Activated T-helper 2 cell treated with anti-CD3 and anti-CD28 coated beads, Interferon-gamma antibody, Interleukin-2, Interleukin-4, amounts not matched to agents 10 μg/mL and 5 μg/mL and 100 μg/mL, durations not matched to agents 14 hours and 24 hours and 36 hours (primary cell): ENCODE measurements around the gene DPYSL5. TPM values are rescaled to one million over a fixed set of nuclear protein-coding genes. Genes with fewer than 3 reads are reported as not detected.

Experiments
- DNase-seq: peaks from one replicate; pipeline ENCODE4 v3.0.0; 2021; ENCODE audit warnings: low spot score
- H3K27ac Mint-ChIP-seq: one replicate; pipeline ENCODE4 v1.8.0; 2021; ENCODE audit warnings: mixed read lengths
- H3K27me3 Mint-ChIP-seq: one replicate; pipeline ENCODE4 v1.8.0; 2021; ENCODE audit warnings: low read depth, mixed read lengths
- H3K36me3 Mint-ChIP-seq: one replicate; pipeline ENCODE4 v1.8.0; 2021; ENCODE audit warnings: low read depth, mixed read lengths
- H3K4me1 Mint-ChIP-seq: one replicate; pipeline ENCODE4 v1.8.0; 2021; ENCODE audit warnings: low read depth, mixed read lengths
- H3K4me3 Mint-ChIP-seq: one replicate; pipeline ENCODE4 v1.8.0; 2021; ENCODE audit warnings: low read depth, mild to moderate bottlenecking, moderate library complexity, mixed read lengths
- H3K9me3 Mint-ChIP-seq: one replicate; pipeline ENCODE4 v1.8.0; 2021; ENCODE audit warnings: mixed read lengths
- intact Hi-C: fragments of 100-400 bp; cut with micrococcal nuclease; formaldehyde crosslinking; loops from one replicate; pipeline ENCODE4 v1.15.1; 2023
- total RNA-seq: library from RNA; stranded (reverse); gene quantifications from 2 replicates; pipeline ENCODE4 v1.2.3, GENCODE V29; 2022

The DPYSL5 gene
- total RNA-seq, 1 donor from 2014 or later: not detected

DNA sequence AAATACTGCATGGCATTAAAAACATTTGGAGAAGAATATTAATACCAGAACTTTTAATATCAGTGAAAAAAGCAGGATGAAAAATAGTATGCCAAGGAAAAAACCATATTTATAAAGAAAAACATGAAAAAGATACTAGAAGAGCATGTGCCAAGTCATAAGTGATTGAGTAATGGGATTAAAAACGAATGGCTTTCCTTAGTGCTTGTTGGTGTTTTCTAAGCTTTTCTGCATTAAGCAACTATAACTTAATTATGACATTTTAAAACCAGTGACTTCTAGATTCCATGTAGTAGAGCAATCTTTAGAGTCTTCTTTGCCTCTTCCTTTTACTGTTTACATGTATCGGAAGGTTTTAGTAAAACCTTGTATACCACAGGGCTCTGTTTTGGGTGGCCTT lies 129.1 kb downstream of the DPYSL5 start:
- Mint-ChIP-seq H3K4me3 (no peak overlapping the region), H3K9me3 (no peaks in the 10 kb centered on the region), H3K27me3 (peaks cover 49% of the 10 kb centered on the region), H3K4me1 (no peaks in the 10 kb centered on the region), H3K36me3 (no peaks in the 10 kb centered on the region), H3K27ac (no peak overlapping the region)
- intact Hi-C loops: no loop called here
- DNase-seq: no peak

DNA sequence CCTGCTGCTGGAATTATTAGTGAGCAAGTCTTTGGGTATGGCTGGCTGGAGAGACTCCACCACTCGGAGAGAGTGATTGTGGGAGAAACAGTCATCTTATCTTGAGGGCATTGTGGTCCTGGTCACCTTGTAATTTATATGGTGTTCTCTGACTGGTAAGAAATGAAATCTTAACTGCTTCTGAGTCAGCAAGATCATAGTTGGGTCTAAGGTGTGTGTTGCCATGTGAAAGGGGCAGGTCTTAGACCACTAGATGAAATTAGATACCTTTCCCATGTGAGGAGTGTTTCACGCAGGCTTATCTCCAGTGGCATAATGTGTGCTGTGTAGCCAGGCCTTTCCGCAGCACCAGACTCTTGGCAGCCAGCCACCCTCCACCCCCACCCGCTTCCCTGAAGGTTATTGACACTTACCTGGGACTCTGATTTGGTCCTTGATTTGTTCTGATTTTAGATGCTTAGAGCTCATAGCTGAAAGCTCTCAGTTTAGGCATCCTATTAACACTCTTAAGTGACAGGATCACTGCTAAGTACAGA lies 130.2 kb downstream of the DPYSL5 start:
- no peak overlapping the region for H3K27ac Mint-ChIP-seq
- no peaks in the 10 kb centered on the region for H3K4me1 Mint-ChIP-seq
- DNase-seq: no peak
- intact Hi-C loops: no loop called here
- H3K4me3 Mint-ChIP-seq: no peak overlapping the region
- no peaks in the 10 kb centered on the region for H3K9me3 Mint-ChIP-seq
- no peaks in the 10 kb centered on the region for H3K36me3 Mint-ChIP-seq
- H3K27me3 Mint-ChIP-seq: peaks cover 38% of the 10 kb centered on the region

DNA sequence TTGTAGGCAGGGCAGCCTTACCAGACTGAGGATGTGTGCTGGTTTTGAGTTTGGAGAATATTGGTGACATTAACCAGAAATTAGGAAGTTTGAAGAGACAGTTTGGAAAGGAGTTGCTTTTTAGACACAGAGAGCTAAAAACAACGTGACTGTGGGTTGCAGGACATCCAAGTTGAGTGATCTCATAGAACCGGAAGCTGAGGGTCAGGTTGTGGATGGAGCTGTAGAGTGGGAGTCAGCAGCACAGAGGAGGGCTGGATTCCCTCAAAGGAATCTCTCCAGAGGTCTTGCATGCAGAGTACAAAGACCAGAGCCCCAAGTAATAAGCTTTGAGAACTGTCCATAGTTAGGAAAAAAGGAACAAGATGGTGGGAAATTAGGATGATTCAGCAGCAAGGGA lies 131.8 kb downstream of the DPYSL5 start:
- Mint-ChIP-seq H3K9me3 (no peaks in the 10 kb centered on the region), H3K27ac (no peak overlapping the region), H3K4me1 (no peaks in the 10 kb centered on the region), H3K36me3 (no peaks in the 10 kb centered on the region), H3K27me3 (peaks cover 29% of the 10 kb centered on the region), H3K4me3 (no peak overlapping the region)
- no peak for DNase-seq
- intact Hi-C loops: no loop called here

DNA sequence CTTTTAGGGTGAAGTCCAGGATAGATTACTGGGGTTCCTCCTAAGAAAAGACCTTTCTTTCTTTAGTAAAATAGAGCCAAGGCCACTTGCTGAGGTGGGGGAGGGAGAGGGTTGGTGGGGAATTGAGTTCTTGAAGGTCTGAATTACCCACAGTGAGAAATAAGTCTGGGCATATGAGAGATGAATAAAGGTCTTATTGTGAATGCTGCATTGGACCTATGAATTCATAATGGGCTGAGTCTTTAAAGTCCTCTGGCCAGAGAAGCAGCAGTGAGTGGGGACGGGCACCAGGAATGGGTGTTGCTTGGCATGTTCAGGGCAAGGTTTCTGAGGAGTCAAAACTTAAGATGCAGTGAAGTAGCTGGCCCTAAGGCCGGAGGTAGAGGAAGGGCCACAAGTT lies 133.0 kb downstream of the DPYSL5 start:
- Mint-ChIP-seq H3K9me3 (no peaks in the 10 kb centered on the region), H3K27ac (no peak overlapping the region), H3K27me3 (peaks cover 21% of the 10 kb centered on the region), H3K36me3 (no peaks in the 10 kb centered on the region), H3K4me1 (no peaks in the 10 kb centered on the region), H3K4me3 (no peak overlapping the region)
- DNase-seq: no peak
- intact Hi-C loops: no loop called here

DNA sequence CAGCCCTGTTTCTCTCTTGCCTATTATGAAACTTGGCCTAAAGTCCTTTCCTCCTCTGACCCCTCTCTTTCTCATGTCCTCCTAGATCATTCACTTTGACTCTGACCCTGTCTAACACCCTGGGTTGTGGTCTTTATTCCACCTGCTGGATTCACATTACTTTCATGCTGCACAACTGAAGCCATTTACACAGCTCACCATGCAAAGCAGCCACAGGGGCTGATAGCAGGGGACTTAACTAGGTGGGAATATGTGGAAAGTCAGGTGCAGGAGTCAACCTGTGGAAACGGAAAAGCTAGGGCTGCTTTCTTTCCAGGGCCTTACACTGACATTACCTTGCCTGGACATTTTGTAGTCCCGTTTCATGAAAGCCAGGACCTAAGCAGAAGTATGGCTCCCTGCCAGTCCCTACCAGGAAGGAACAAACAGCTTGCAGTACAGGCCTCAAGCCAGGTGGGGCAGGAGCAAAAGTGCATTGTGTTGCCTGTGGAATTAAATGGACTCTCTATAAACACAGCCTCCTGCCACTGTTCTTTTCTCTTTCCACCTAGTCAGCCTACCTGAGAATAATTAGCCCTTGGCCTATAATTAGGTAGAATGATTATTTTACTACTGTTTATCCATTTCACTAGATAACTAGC lies 134.3 kb downstream of the DPYSL5 start:
- intact Hi-C loops: no loop called here
- no peak overlapping the region for H3K27ac Mint-ChIP-seq
- no peaks in the 10 kb centered on the region for H3K4me1 Mint-ChIP-seq
- peaks cover 19% of the 10 kb centered on the region for H3K27me3 Mint-ChIP-seq
- no peak overlapping the region for H3K4me3 Mint-ChIP-seq
- no peaks in the 10 kb centered on the region for H3K9me3 Mint-ChIP-seq
- no peaks in the 10 kb centered on the region for H3K36me3 Mint-ChIP-seq
- DNase-seq: no peak

DNA sequence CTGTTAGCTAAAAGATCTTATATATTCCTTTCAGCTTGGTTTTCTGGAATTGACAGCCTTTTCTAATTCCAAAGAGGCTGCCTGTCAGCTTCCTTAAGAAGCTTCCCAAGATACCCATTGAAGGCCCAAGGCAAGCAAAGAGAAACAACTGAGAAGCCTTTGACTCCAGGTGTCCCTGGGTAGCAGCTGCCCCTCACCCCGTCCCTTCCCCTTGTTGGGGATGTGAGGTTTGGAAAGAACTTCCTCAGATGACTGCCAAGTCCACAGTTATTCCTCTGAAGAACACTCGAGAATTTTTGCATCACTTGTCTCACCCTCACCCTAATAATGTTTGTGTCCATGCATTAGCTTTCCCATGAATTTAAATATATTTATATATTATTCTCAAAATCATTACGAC lies 135.8 kb downstream of the DPYSL5 start:
- no peaks in the 10 kb centered on the region for H3K36me3 Mint-ChIP-seq

DNA sequence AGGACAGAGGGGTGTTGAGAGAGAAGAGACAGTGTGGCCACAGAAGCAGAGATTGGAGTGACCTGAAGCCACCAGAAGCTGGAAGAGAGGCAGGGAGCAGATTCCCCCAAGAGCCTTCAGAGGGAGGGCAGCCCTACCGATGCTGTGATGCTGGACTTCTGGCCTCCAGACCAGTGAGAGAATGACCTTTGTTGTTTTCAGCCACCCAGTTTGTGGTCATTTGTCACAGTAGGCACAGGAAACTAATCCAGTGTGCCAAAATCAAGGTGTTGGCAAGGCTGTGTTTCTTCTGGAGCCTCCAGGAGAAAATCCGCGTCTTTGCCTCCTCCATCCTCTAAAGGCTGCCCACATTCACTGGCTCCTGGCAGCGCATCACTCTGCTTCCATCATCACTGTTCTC lies 137.9 kb downstream of the DPYSL5 start:
- intact Hi-C loops: no loop called here
- Mint-ChIP-seq H3K4me3 (no peak overlapping the region), H3K9me3 (no peaks in the 10 kb centered on the region), H3K4me1 (no peaks in the 10 kb centered on the region), H3K27me3 (peaks cover 4% of the 10 kb centered on the region), H3K27ac (no peak overlapping the region), H3K36me3 (no peaks in the 10 kb centered on the region)
- no peak for DNase-seq

More for the DNA sequence above, 135.8 kb downstream of the DPYSL5 start:
- intact Hi-C loops: no loop called here
- Mint-ChIP-seq H3K4me3 (no peak overlapping the region), H3K4me1 (no peaks in the 10 kb centered on the region), H3K9me3 (no peaks in the 10 kb centered on the region), H3K27me3 (peaks cover 13% of the 10 kb centered on the region), H3K27ac (no peak overlapping the region)
- DNase-seq: no peak

DNA sequence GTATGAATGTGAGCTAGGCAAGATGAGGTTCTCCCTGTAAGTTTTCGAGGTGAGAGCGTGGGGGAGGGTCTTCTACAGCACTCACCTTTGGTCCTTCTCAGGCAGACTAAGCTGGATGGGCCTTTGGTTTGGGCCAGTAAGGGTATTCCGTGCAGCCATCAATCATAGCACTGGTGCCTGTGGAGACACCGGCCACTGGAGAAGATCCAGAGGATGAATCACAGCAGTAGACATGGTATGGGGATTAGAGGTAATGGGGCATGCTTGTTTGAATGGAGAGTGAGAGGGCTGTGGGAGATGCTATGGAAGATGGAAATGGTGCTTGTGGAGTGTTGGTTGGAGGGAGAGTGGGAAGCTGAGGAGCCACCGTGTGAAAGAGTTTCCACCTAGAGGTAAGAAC lies 138.6 kb downstream of the DPYSL5 start:
- Mint-ChIP-seq H3K27ac (no peak overlapping the region), H3K36me3 (no peaks in the 10 kb centered on the region), H3K9me3 (no peaks in the 10 kb centered on the region), H3K27me3 (peaks cover 2% of the 10 kb centered on the region), H3K4me1 (no peaks in the 10 kb centered on the region), H3K4me3 (no peak overlapping the region)
- intact Hi-C loops: no loop called here
- DNase-seq: no peak

DNA sequence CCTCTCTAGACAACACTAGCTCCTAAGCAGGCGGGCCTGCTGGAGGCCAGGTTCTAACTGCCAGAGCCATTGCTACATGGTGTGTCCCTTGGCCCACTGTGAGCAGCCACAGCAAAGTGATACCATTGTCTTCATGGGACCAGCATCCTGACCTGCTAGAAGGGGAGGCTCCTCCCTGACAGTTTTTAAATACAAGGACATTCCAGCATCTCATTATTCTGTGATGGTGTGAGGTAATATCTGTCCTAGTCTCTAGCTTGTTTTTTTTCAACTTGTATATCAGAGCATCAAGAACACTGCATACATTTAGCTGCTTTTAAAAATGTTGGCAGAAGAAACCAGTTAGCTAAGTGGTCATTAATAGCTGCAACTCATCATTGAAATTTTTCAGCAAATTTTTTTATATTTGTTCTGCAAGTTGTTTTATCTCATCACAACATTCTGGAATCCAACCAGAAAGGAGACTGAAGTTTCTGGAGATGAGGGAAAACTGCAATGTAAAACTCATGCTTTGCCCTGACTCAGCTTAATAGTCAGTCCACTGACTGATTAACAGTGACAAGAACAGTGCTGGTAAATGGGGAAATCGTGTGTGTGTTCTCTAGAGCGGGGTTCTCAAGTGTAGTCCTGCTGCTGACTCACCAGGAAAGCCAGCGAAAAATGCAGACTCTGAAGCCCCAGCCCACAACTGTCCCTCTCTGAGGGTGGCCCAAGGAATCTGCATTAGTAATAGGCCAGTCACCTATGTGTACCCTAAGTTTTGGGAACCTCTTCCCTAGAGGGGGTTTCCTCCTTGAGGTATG lies 140.3 kb downstream of the DPYSL5 start:
- Mint-ChIP-seq H3K27me3 (peaks cover 3% of the 10 kb centered on the region), H3K27ac (no peak overlapping the region), H3K36me3 (no peaks in the 10 kb centered on the region), H3K4me3 (no peak overlapping the region), H3K9me3 (no peaks in the 10 kb centered on the region), H3K4me1 (no peaks in the 10 kb centered on the region)
- DNase-seq: no peak
- intact Hi-C loops: no loop called here

DNA sequence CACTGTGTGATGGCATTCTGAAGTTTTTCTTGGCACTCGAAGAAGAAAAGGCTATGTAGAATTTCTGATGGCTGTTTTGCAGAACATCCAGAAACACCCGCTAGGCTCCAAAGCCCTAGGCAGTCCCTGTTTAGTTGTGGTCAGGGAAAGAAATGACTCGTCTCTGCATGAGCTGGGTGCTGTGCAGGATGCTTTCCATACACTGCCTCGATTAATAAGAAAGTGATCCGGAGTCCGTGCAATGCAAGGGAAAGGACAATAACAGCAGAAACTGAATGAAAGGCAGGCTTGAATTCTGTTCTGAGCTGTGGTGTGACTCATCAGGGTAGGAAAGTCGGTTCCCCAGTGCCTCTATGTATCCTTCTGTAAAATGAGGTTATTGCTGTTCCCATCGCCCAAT lies 141.2 kb downstream of the DPYSL5 start:
- DNase-seq: no peak
- intact Hi-C loops: no loop called here
- no peak overlapping the region for H3K4me3 Mint-ChIP-seq
- no peak overlapping the region for H3K27ac Mint-ChIP-seq
- H3K27me3 Mint-ChIP-seq: peaks cover 3% of the 10 kb centered on the region
- H3K9me3 Mint-ChIP-seq: no peaks in the 10 kb centered on the region
- no peaks in the 10 kb centered on the region for H3K36me3 Mint-ChIP-seq
- H3K4me1 Mint-ChIP-seq: no peaks in the 10 kb centered on the region

DNA sequence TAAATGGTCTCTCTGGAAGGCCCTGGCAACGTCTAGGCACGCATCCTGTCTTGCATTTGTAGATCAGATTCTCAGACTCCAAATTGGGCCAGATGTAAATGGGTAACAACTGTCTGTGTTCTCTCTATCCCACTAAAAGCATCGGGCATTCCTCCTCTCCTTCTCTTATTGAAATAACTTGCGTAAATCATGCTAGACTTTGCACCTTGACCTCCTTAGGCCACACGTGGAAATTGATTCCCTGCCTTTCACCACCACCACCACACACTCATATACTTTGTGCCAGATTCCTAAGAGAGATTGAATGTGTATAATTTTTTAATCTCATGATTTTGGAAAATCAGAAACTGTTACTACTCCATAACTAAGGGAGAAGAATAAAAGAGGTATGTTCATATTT lies 143.8 kb downstream of the DPYSL5 start:
- Mint-ChIP-seq H3K36me3 (no peaks in the 10 kb centered on the region), H3K27ac (no peak overlapping the region), H3K9me3 (no peaks in the 10 kb centered on the region), H3K4me3 (no peak overlapping the region), H3K4me1 (no peaks in the 10 kb centered on the region), H3K27me3 (peaks cover 3% of the 10 kb centered on the region)
- intact Hi-C loops: no loop called here
- no peak for DNase-seq

DNA sequence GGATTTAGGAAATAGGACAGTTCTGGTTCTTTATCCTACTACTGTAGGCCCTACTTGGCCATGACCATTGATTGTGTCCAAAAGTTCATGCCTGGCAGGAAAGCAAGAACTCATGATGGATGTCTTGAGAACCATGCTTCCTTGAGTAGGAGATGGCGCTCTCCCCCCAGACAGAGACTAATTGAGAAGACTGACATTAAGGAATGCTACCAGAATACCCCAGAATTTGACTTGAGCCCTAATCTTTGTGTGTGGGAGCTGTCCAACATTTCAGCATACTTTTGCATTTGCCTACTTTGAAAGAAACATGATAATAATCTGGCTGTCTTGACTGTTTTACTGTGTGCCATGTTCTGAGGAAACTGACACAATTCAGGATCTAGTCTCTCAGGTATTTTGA lies 145.8 kb downstream of the DPYSL5 start:
- intact Hi-C loops: no loop called here
- Mint-ChIP-seq H3K4me1 (no peaks in the 10 kb centered on the region), H3K27me3 (peaks cover 6% of the 10 kb centered on the region), H3K4me3 (no peak overlapping the region), H3K9me3 (no peaks in the 10 kb centered on the region), H3K27ac (no peak overlapping the region), H3K36me3 (no peaks in the 10 kb centered on the region)
- DNase-seq: no peak

DNA sequence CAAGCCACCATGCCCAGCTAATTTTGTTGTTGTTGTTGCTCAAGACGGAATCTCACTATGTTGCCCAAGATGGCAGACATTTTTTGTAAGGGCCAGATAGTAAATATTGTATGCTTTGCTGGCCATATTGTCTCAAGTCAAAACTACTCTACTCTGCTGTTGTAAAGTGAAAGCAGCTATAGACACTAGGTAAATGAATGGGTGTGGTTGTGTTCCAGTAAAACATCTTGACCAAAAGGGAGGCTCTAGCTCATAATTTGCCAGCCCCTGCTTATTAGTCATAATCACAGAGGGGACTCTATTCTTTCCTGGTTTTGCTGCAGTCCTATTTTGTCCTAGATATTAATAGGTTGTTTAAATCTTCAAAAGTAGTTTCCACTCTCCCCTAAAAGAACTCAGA lies 147.1 kb downstream of the DPYSL5 start:
- no peak for DNase-seq
- peaks cover 8% of the 10 kb centered on the region for H3K27me3 Mint-ChIP-seq
- no peak overlapping the region for H3K4me3 Mint-ChIP-seq
- no peaks in the 10 kb centered on the region for H3K9me3 Mint-ChIP-seq
- no peaks in the 10 kb centered on the region for H3K36me3 Mint-ChIP-seq
- intact Hi-C loops: no loop called here
- H3K27ac Mint-ChIP-seq: no peak overlapping the region
- no peaks in the 10 kb centered on the region for H3K4me1 Mint-ChIP-seq
